Activated B cell treated with CpG ODN at 0.5 μM for 24 hours (primary cell): Measurements from ENCODE around the gene CMTR1. TPM values are rescaled to one million over a fixed set of nuclear protein-coding genes. Genes with fewer than 3 reads are reported as not detected.

Experiments used
- ATAC-seq: fragments of 200-7000 bp; cut with Tn5 transposase; one replicate; pipeline ENCODE4 v1.10.0; 2021; ENCODE audit warnings: low read depth, mild to moderate bottlenecking, moderate library complexity
- CTCF ChIA-PET: fragments of 350-600 bp; sonication (Branson Sonifier 250); formaldehyde crosslinking; loops from one replicate; lab custom pipeline; 2021; ENCODE audit warnings: antibody characterized with exemption; lab: Charles Lee
- POLR2A ChIA-PET: fragments of 350-600 bp; sonication (Branson Sonifier 250); formaldehyde crosslinking; loops from one replicate; lab custom pipeline; 2021; ENCODE audit warnings: antibody characterized with exemption; lab: Charles Lee
- DNase-seq: peaks from one replicate; pipeline ENCODE4 v3.0.0; 2022
- H3K27ac Mint-ChIP-seq: one replicate; pipeline ENCODE4 v1.8.0; 2020; ENCODE audit warnings: mixed read lengths
- H3K27me3 Mint-ChIP-seq: one replicate; pipeline ENCODE4 v1.8.0; 2021; ENCODE audit warnings: mixed read lengths
- H3K36me3 Mint-ChIP-seq: one replicate; pipeline ENCODE4 v1.8.0; 2021; ENCODE audit warnings: low read depth, mixed read lengths
- H3K4me1 Mint-ChIP-seq: one replicate; pipeline ENCODE4 v1.8.0; 2021; ENCODE audit warnings: mixed read lengths
- H3K4me3 Mint-ChIP-seq: one replicate; pipeline ENCODE4 v1.8.0; 2020; ENCODE audit warnings: mild to moderate bottlenecking, mixed read lengths
- H3K9me3 Mint-ChIP-seq: one replicate; pipeline ENCODE4 v1.8.0; 2020; ENCODE audit warnings: mixed read lengths
- CTCF ChIP-seq: fragments of 200-600 bp; IDR thresholded peaks from one replicate; pipeline ENCODE4 v1.8.0; 2022; ENCODE audit warnings: antibody characterized with exemption, mild to moderate bottlenecking
- intact Hi-C: fragments of 100-400 bp; cut with micrococcal nuclease; formaldehyde crosslinking; loops from one replicate; pipeline ENCODE4 v1.15.1; 2024
- total RNA-seq: library from RNA; stranded (reverse); gene quantifications from 2 replicates; pipeline ENCODE4 v1.2.3, GENCODE V29; 2022

The CMTR1 gene
- total RNA-seq, 1 donor from 2014 or later: 65.7 TPM

GRCh38 chr6:37452522-37452921 is 19.5 kb downstream of the CMTR1 start:
- Mint-ChIP-seq H3K4me3 (no peak overlapping the region), H3K27me3 (no peaks in the 10 kb centered on the region), H3K36me3 (peaks cover 93% of the 10 kb centered on the region), H3K9me3 (no peaks in the 10 kb centered on the region), H3K4me1 (no peaks in the 10 kb centered on the region), H3K27ac (no peak overlapping the region)
- intact Hi-C loops: no loop called here
- CTCF ChIA-PET: no interaction called here
- no peak for TF ChIP-seq CTCF
- POLR2A ChIA-PET: no interaction called here
- DNase-seq: no peak
- no peak for ATAC-seq

- Mint-ChIP-seq H3K9me3 (no peaks in the 10 kb centered on the region), H3K4me1 (no peaks in the 10 kb centered on the region), H3K27ac (no peak overlapping the region), H3K4me3 (no peak overlapping the region), H3K36me3 (peaks cover 96% of the 10 kb centered on the region), H3K27me3 (no peaks in the 10 kb centered on the region)
- ATAC-seq (no peak), DNase-seq (no peak)
- ChIA-PET CTCF (no interaction called here), POLR2A (interaction anchor here (2.5 kb wide), 1 partner anchor 22 kb away, joined by 8 read pairs; the partner anchor contains the start of gene CMTR1)
- intact Hi-C loops: no loop called here
- TF ChIP-seq CTCF: no peak
Measured at GRCh38 chr6:37454420-37455140, 21.6 kb downstream of the CMTR1 start.

DNA sequence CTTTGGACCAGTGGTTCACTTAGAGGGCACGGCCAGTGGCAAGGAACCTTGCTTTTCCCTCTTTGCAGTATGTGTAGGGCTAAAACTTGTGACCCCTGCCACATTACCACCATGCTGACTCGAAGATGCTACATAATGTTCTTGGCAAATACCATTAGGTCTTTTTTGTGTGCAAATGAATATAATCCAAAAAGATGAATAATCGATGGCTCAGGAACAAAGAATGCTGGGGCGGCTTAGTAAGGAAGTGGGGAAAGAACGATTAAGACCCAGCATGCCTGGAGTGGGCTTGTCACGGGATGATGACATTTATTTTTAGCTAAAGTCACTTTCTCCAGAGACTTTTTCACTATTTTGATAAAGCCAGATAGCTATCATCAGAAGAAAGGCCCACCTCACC is 23.1 kb downstream of the CMTR1 start:
- H3K4me1 Mint-ChIP-seq: no peaks in the 10 kb centered on the region
- H3K4me3 Mint-ChIP-seq: no peak overlapping the region
- peaks cover 98% of the 10 kb centered on the region for H3K36me3 Mint-ChIP-seq
- H3K9me3 Mint-ChIP-seq: no peaks in the 10 kb centered on the region
- no peak for TF ChIP-seq CTCF
- no peak overlapping the region for H3K27ac Mint-ChIP-seq
- DNase-seq (no peak), ATAC-seq (no peak)
- ChIA-PET CTCF (interaction anchor here (0.6 kb wide), 1 partner anchor 100 kb away, joined by 3 read pairs; no protein-coding TSS in a partner anchor), POLR2A (interaction anchor here (2.5 kb wide), 1 partner anchor 23 kb away, joined by 8 read pairs; the partner anchor contains the start of gene CMTR1)
- intact Hi-C loops: no loop called here
- no peaks in the 10 kb centered on the region for H3K27me3 Mint-ChIP-seq

GRCh38 chr6:37456816-37457560 is 24.0 kb downstream of the CMTR1 start:
- ChIA-PET CTCF (interaction anchor here (0.6 kb wide), 1 partner anchor 14 kb away, joined by 3 read pairs; no protein-coding TSS in a partner anchor), POLR2A (interaction anchor here (0.6 to 0.9 kb wide), 3 partner anchors 14 to 358 kb away, joined by 3 to 5 read pairs (median 4); no protein-coding TSS in a partner anchor)
- Mint-ChIP-seq H3K4me1 (no peaks in the 10 kb centered on the region), H3K4me3 (no peak overlapping the region), H3K27me3 (no peaks in the 10 kb centered on the region), H3K9me3 (no peaks in the 10 kb centered on the region), H3K27ac (no peak overlapping the region), H3K36me3 (peaks cover 98% of the 10 kb centered on the region)
- no peak for ATAC-seq
- TF ChIP-seq CTCF: no peak
- intact Hi-C loops: no loop called here
- no peak for DNase-seq
